Ramos (cell line): Measurements from ENCODE around the gene NPBWR2.
"Not testable (repeated sequence)": the region's sequence is repeated elsewhere in the genome, so short reads cannot be mapped to it uniquely, and the experiment has no call there.

Experiments used
- in situ Hi-C: fragments of 300-500 bp; cut with MboI; formaldehyde crosslinking; loops from one replicate; pipeline ENCODE4 v1.14.3; 2022; ENCODE audit warnings: low sequenced_read_pairs; ENCODE audit not compliant: unreplicated experiment

NPBWR2 gene

DNA sequence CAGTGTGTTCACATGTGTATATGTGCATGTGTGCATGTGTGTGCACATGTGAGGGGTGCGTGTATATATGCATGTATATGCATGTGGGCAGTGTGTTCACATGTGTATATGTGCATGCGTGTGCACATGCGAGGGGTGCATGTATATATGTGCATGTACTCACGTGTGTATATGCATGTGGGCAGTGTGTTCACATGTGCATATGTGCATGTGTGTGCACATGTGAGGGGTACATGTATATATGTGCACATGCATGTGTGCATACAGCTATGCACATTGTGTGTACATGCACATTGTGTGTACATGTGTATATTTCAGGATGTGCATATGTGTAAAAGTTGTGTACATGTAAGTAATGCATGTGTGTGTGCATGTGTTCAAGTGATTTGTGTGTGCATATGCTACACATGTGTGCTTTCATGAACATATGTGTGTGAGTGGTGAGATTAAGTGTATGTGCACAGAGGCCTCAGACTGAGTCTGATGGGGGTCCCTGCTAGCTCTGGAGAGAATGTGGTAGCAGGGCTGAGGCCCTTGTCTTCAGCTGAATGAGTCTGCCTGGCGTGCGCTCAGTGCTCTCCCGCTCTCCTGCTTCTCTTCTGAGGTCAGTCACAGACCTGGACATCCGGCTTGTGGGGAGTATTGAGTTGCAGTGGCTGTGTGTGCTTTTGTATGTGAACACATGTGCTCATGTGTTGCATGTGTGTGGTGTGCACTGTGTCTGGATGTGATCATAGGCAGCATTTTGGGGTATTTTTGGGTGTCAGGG is 37.0 kb upstream of the NPBWR2 start:
- in situ Hi-C loops = no loop called here

- in situ Hi-C loops = no loop called here
These were observed 35.8 kb upstream of the NPBWR2 start for GRCh38 chr20:64143018-64143801.

DNA sequence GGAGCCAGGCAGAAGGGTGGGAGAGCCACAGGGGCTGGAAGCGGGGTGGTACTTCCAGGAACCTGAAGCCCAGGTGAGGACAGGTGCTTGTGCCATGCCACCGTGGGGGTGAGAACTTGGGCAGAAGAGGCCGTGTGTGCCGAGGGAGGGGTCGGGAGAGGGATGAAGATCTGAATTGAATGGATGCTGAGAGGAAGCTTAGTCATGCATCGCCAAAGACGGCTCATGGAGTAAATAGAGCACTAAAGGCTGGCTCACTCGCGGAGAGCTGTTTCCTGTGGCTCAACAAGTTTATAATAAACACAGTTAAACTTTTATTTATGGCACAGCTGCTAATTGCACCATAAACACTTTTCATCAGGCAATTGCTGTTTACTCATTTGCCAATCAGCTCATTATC is 35.2 kb upstream of the NPBWR2 start:
- in situ Hi-C loops = no loop called here

DNA sequence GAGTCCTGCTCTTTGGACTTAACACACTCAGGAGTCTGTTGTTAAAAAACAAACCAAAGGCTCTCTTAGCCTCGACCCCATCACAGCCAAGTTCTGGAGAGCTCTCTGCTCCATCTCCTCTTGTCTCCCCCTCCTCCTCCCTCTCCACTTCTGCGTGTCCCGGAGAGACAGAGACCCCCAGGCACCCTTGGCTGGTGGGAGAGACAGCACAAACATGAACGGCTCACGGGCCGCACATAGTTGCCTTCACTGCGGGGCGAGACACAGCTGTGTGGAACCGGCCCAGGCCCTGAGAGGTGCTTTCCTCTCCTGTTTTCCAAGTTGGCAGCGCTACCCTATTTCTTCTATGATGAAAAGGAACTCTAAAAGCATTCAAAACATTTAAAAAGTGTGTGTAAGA is 33.6 kb upstream of the NPBWR2 start:
- in situ Hi-C loops = no loop called here

- in situ Hi-C loops = no loop called here
These were observed 32.9 kb upstream of the NPBWR2 start for GRCh38 chr20:64140061-64140931.

DNA sequence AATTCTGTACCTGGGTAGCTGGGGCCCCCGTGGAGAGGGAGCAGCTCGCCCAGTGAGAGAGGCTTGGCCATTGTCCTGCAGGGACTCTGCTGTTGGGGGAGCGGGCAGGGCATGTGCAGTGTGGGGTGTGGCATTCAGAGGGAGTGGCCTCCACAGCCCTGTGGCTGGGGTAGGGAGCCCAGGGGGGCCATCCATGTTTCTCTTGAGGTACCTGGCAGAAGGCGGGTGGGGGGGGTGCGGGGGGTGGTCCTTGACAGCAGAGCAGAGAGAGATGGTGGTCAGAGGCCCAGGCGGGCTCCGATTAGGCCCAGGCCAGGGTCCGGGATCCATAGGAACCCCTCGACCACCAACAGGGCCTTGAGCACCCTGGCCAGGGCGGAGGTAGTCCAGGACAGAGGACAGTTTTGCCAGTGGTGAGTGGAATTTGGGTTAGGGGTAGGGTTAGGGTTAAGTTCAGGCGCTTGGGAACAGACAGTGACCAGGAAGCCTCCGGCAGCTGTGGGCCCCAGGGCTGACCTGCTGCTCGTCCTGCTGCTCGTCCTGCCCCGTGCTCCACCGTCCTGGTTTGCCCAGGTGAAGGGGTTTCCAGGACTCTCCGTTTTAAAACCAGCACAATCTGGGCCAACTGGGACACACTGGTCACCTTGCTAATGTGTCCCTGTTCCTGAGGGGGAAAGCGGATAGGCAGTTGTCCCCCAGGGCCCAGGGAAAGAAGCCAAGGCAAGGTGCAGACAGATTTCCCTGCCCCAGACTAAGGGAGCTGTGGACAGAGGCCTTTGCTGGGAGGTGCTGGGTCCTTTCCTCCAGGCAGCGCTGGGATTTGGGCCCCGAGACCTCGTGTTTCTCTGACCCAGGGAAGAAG is 32.1 kb upstream of the NPBWR2 start:
- in situ Hi-C loops = no loop called here

- in situ Hi-C loops = no loop called here
These were observed 31.0 kb upstream of the NPBWR2 start for GRCh38 chr20:64138276-64138815.

GRCh38 chr20:64137598-64138031 is 30.2 kb upstream of the NPBWR2 start:
- in situ Hi-C loops = no loop called here

- in situ Hi-C loops = no loop called here
These were observed 28.8 kb upstream of the NPBWR2 start for GRCh38 chr20:64136004-64136710.

DNA sequence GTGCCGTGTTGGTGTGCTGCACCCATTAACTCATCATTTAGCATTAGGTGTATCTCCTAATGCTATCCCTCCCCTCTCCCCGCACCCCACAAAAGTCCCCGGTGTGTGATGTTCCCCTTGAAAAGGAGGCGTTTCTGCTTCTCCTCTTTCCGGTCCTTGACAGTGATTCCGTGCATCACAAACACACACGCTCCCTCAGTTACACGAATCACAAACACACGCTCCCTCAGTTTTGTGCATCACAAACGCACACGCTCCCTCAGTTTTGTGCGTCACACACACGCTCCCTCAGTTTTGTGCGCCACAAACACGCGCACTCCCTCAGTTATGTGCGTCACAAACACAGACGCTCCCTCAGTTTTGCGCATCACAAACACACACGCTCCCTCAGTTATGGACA is 27.4 kb upstream of the NPBWR2 start:
- in situ Hi-C loops = not testable (repeated sequence)

GRCh38 chr20:64133951-64134407 is 26.6 kb upstream of the NPBWR2 start:
- in situ Hi-C loops = no loop called here

DNA sequence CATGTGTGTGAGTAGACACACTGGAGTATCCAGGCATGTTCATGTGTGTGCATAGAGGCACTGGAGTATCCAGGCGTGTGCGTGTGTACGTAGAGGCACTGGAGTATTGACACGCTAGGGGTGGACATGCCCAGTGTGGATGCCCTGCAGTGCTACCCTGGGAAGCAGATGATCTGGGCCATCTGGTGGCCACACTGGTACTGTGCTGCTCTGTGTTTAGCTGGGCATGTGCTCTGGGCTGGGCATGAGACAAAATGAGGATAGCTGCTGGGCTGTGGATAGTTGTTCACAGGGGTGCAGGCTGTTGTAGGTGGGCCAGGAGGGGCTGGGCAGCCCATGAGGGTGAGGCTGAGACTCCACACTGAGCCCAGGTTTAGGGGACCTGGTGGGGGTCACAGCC is 24.0 kb upstream of the NPBWR2 start:
- in situ Hi-C loops = no loop called here

DNA sequence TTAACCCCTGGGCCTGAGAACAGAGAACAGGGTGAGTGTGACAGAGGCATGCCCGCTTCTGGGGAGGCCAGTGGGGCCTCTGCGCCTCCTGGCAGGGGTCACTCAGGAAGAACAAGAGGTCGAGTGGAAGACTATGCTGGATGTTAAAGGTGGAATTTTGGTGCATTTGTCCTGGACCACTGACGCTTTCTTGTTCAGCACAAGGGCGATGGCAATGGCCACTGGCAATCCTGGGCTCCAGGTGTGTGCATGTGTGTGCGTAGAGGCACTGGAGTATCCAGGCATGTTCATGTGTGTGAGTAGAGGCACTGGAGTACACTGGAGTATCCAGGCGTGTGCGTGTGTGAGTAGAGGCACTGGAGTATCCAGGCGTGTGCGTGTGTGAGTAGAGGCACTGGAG is 23.5 kb upstream of the NPBWR2 start:
- in situ Hi-C loops = no loop called here

- in situ Hi-C loops = no loop called here
These were observed 22.9 kb upstream of the NPBWR2 start for GRCh38 chr20:64130271-64130670.

- in situ Hi-C loops = loop anchor here (10.0 kb wide), 1 partner anchor 84 kb away; the partner anchor contains the start of gene SOX18
These were observed 21.9 kb upstream of the NPBWR2 start for GRCh38 chr20:64129146-64129782.

DNA sequence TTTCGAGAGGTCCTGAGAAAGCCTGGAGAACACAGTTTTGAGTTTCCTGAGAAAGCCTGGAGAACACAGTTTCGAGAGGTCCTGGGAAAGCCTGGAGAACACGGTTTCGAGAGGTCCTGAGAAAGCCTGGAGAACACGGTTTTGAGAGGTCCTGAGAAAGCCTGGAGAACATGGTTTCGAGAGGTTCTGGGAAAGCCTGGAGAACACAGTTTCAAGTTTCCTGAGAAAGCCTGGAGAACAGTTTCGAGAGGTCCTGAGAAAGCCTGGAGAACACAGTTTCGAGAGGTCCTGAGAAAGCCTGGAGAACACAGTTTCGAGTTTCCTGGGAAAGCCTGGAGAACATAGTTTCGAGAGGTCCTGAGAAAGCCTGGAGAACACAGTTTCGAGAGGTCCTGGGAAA is 16.2 kb upstream of the NPBWR2 start:
- in situ Hi-C loops = loop anchor here (10.0 kb wide), 1 partner anchor 79 kb away; the partner anchor contains the start of gene SOX18

GRCh38 chr20:64122927-64123326 is 15.6 kb upstream of the NPBWR2 start:
- in situ Hi-C loops = loop anchor here (10.0 kb wide), 1 partner anchor 78 kb away; the partner anchor contains the start of gene SOX18

- in situ Hi-C loops = loop anchor here (10.0 kb wide), 1 partner anchor 77 kb away; the partner anchor contains the start of gene SOX18
These were observed 14.2 kb upstream of the NPBWR2 start for GRCh38 chr20:64121586-64121985.
